Hepatocyte (in vitro differentiated cells): Measurements from ENCODE around the gene HERC2. TPM values are rescaled to one million over a fixed set of nuclear protein-coding genes. Genes with fewer than 3 reads are reported as not detected.

Experiments used
- DNase-seq: peaks from one replicate; pipeline ENCODE4 v3.0.0-alpha.2; 2016; ENCODE audit warnings: low spot score
- H2AFZ ChIP-seq: fragments of 200-600 bp; sonication (generic); 2 replicates; pipeline ENCODE4 v1.6.0; 2016; ENCODE audit warnings: antibody characterized with exemption, mild to moderate bottlenecking
- H3K27ac ChIP-seq: fragments of 200-600 bp; sonication (generic); 2 replicates; pipeline ENCODE4 v1.5.1; 2016; ENCODE audit warnings: mild to moderate bottlenecking
- H3K27me3 ChIP-seq: fragments of 200-600 bp; sonication (generic); 2 replicates; pipeline ENCODE4 v1.6.1; 2016
- H3K36me3 ChIP-seq: fragments of 200-600 bp; sonication (generic); replicated peaks from 2 replicates; pipeline ENCODE4 v1.5.1; 2016; ENCODE audit warnings: low read depth; ENCODE audit not compliant: insufficient read depth
- H3K4me1 ChIP-seq: fragments of 200-600 bp; sonication (generic); 2 replicates; pipeline ENCODE4 v1.5.1; 2016; ENCODE audit warnings: mild to moderate bottlenecking, moderate library complexity; ENCODE audit not compliant: insufficient read depth
- H3K4me2 ChIP-seq: fragments of 200-600 bp; sonication (generic); 2 replicates; pipeline ENCODE4 v1.6.0; 2016
- H3K4me3 ChIP-seq: fragments of 200-600 bp; sonication (generic); 2 replicates; pipeline ENCODE4 v1.5.1; 2016; ENCODE audit warnings: mild to moderate bottlenecking
- H3K79me2 ChIP-seq: fragments of 200-600 bp; sonication (generic); 2 replicates; pipeline ENCODE4 v1.6.0; 2017; ENCODE audit warnings: mild to moderate bottlenecking
- H3K9me2 ChIP-seq: fragments of 200-600 bp; sonication (generic); replicated peaks from 2 replicates; pipeline ENCODE4 v1.6.0; 2017; ENCODE audit warnings: mild to moderate bottlenecking; ENCODE audit not compliant: insufficient read depth
- H3K9me3 ChIP-seq: fragments of 200-600 bp; sonication (generic); 2 replicates; pipeline ENCODE4 v1.5.1; 2016; ENCODE audit warnings: low read depth, mild to moderate bottlenecking
- H4K20me1 ChIP-seq: fragments of 200-600 bp; sonication (generic); 2 replicates; pipeline ENCODE4 v1.6.0; 2016; ENCODE audit warnings: mild to moderate bottlenecking; ENCODE audit not compliant: insufficient read depth, poor library complexity, severe bottlenecking
- CTCF ChIP-seq: fragments of 200-600 bp; sonication (generic); IDR thresholded peaks from 2 replicates; pipeline ENCODE4 v1.5.1; 2016; ENCODE audit warnings: antibody characterized with exemption, mild to moderate bottlenecking; ENCODE audit not compliant: poor library complexity
- EZH2 ChIP-seq: fragments of 200-600 bp; sonication (generic); IDR thresholded peaks from 2 replicates; pipeline ENCODE4 v1.6.1; 2016; ENCODE audit warnings: antibody characterized with exemption, mild to moderate bottlenecking, borderline replicate concordance
- EZH2phosphoT487 ChIP-seq: fragments of 200-600 bp; sonication (generic); IDR thresholded peaks from one replicate; pipeline ENCODE4 v1.6.1; 2018; ENCODE audit warnings: antibody characterized with exemption, mild to moderate bottlenecking, low read depth, moderate library complexity; ENCODE audit not compliant: unreplicated experiment, severe bottlenecking
- WGBS: methylation state at CpG from one replicate; pipeline ENCODE4 v1.1.6; 2016; ENCODE audit warnings: low lambda C conversion rate; ENCODE audit errors: missing lambda C conversion rate; 5-methylcytosine and 5-hydroxymethylcytosine counted together
- polyA plus RNA-seq: library from polyadenylated mRNA; unstranded; fragments of >200 nt; fragmentation: Nextera tagmentation; extraction: Ambion mirVana; gene quantifications from 2 replicates; pipeline ENCODE4 v1.2.1, GENCODE V29; 2016
- total RNA-seq: library from RNA; depleted of rRNA; stranded (reverse); fragments of >200 nt; gene quantifications from 2 replicates; pipeline ENCODE4 v1.2.3, GENCODE V29; 2014

HERC2 gene
- total and polyA plus RNA-seq, 2 experiments from 2014 or later: 30.2 to 57.4 TPM

GRCh38 chr15:28112962-28113361, 209.0 kb downstream of the HERC2 start:
- H3K27ac ChIP-seq: no peak overlapping the region
- no peaks in the 10 kb centered on the region for H3K79me2 ChIP-seq
- no peak for DNase-seq
- no peaks in the 10 kb centered on the region for H3K9me2 ChIP-seq
- peaks cover under 1% of the 10 kb centered on the region for H3K4me1 ChIP-seq
- TF ChIP-seq EZH2 (no peak), CTCF (no peak), EZH2phosphoT487 (no peak)
- no peak overlapping the region for H3K4me3 ChIP-seq
- no peaks in the 10 kb centered on the region for H3K9me3 ChIP-seq
- H3K36me3 ChIP-seq: peaks cover 2% of the 10 kb centered on the region
- H4K20me1 ChIP-seq: no peaks in the 10 kb centered on the region
- WGBS: 97% methylated on average over 26 of the region's 26 CpGs
- H3K4me2 ChIP-seq: no peak overlapping the region
- H2AFZ ChIP-seq: no peak overlapping the region
- H3K27me3 ChIP-seq: peaks cover 2% of the 10 kb centered on the region

GRCh38 chr15:28112101-28112760, 209.7 kb downstream of the HERC2 start:
- no peak overlapping the region for H2AFZ ChIP-seq
- no peaks in the 10 kb centered on the region for H3K9me3 ChIP-seq
- H3K9me2 ChIP-seq: no peaks in the 10 kb centered on the region
- no peak overlapping the region for H3K4me2 ChIP-seq
- TF ChIP-seq EZH2 (no peak), CTCF (no peak), EZH2phosphoT487 (no peak)
- 95% methylated on average over 20 of the region's 20 CpGs for WGBS
- no peaks in the 10 kb centered on the region for H4K20me1 ChIP-seq
- no peaks in the 10 kb centered on the region for H3K79me2 ChIP-seq
- DNase-seq: no peak
- H3K4me3 ChIP-seq: no peak overlapping the region
- H3K27me3 ChIP-seq: peaks cover 8% of the 10 kb centered on the region
- H3K27ac ChIP-seq: no peak overlapping the region
- peaks cover 8% of the 10 kb centered on the region for H3K4me1 ChIP-seq
- H3K36me3 ChIP-seq: no peaks in the 10 kb centered on the region

- TF ChIP-seq EZH2phosphoT487: no peak
- no peak for TF ChIP-seq CTCF
- TF ChIP-seq EZH2: no peak
Measured at GRCh38 chr15:28111543-28111942, 210.4 kb downstream of the HERC2 start.

More at GRCh38 chr15:28111543-28111942, 210.4 kb downstream of the HERC2 start:
- H3K4me2 ChIP-seq: no peak overlapping the region
- no peaks in the 10 kb centered on the region for H3K79me2 ChIP-seq
- WGBS: 97% methylated on average over 26 of the region's 26 CpGs
- no peaks in the 10 kb centered on the region for H4K20me1 ChIP-seq
- no peak overlapping the region for H2AFZ ChIP-seq
- H3K4me3 ChIP-seq: no peak overlapping the region
- no peaks in the 10 kb centered on the region for H3K36me3 ChIP-seq
- H3K9me3 ChIP-seq: no peaks in the 10 kb centered on the region
- DNase-seq: no peak
- peaks cover 15% of the 10 kb centered on the region for H3K27me3 ChIP-seq
- peaks cover 13% of the 10 kb centered on the region for H3K4me1 ChIP-seq
- H3K27ac ChIP-seq: no peak overlapping the region
- no peaks in the 10 kb centered on the region for H3K9me2 ChIP-seq
